H9 (cell line): ENCODE results near the gene FBXO31. TPM values are rescaled to one million over a fixed set of nuclear protein-coding genes. Genes with fewer than 3 reads are reported as not detected.

ENCODE experiments used
- DNase-seq: peaks from one replicate; pipeline ENCODE4 v3.0.0-alpha.2; 2017
- H2AFZ ChIP-seq: one replicate; pipeline ENCODE4 v1.6.1; 2013; ENCODE audit warnings: mild to moderate bottlenecking, low read length, control low read depth, moderate library complexity
- H2AK5ac ChIP-seq: 2 replicates; pipeline ENCODE4 v1.6.1; 2013; ENCODE audit warnings: low read length, control low read depth, mixed read lengths; ENCODE audit not compliant: insufficient read length
- H2BK120ac ChIP-seq: one replicate; pipeline ENCODE4 v1.6.1; 2013; ENCODE audit warnings: low read depth, mild to moderate bottlenecking, low read length, control low read depth, inconsistent platforms; ENCODE audit not compliant: poor library complexity, severe bottlenecking
- H2BK12ac ChIP-seq: 2 replicates; pipeline ENCODE4 v1.6.1; 2013; ENCODE audit warnings: low read length, control low read depth, mixed read lengths, low read depth; ENCODE audit not compliant: insufficient read length
- H2BK15ac ChIP-seq: 2 replicates; pipeline ENCODE4 v1.6.1; 2013; ENCODE audit warnings: low read depth, low read length, control low read depth
- H2BK20ac ChIP-seq: one replicate; pipeline ENCODE4 v1.6.1; 2013; ENCODE audit warnings: low read depth, mild to moderate bottlenecking, low read length, control low read depth, inconsistent platforms; ENCODE audit not compliant: poor library complexity, severe bottlenecking
- H2BK5ac ChIP-seq: 2 replicates; pipeline ENCODE4 v1.6.1; 2013; ENCODE audit warnings: low read length, control low read depth, mixed read lengths; ENCODE audit not compliant: insufficient read length
- H3K14ac ChIP-seq: 2 replicates; pipeline ENCODE4 v1.6.1; 2013; ENCODE audit warnings: low read length, control low read depth; ENCODE audit not compliant: insufficient read depth
- H3K18ac ChIP-seq: 2 replicates; pipeline ENCODE4 v1.6.1; 2013; ENCODE audit warnings: low read depth, mild to moderate bottlenecking, mixed read lengths, low read length, control low read depth; ENCODE audit not compliant: insufficient read length
- H3K23ac ChIP-seq: 2 replicates; pipeline ENCODE4 v1.6.1; 2013; ENCODE audit warnings: low read length, control low read depth, mixed read lengths, low read depth; ENCODE audit not compliant: insufficient read length
- H3K23me2 ChIP-seq: 2 replicates; pipeline ENCODE4 v1.6.1; 2013; ENCODE audit warnings: low read depth, mild to moderate bottlenecking, mixed read lengths, low read length, control low read depth; ENCODE audit not compliant: insufficient read length, poor library complexity, severe bottlenecking
- H3K27ac ChIP-seq: 2 replicates; pipeline ENCODE4 v1.5.1; 2013; ENCODE audit warnings: low read length, control low read depth, mixed read lengths, low read depth; ENCODE audit not compliant: insufficient read length
- H3K27me3 ChIP-seq: 2 replicates; pipeline ENCODE4 v1.6.1; 2013; ENCODE audit warnings: low read length, control low read depth, inconsistent platforms; ENCODE audit not compliant: insufficient read depth
- H3K4ac ChIP-seq: 2 replicates; pipeline ENCODE4 v1.6.1; 2013; ENCODE audit warnings: low read depth, mild to moderate bottlenecking, control low read depth, inconsistent platforms, low read length, moderate library complexity
- H3K4me1 ChIP-seq: 2 replicates; pipeline ENCODE4 v1.6.1; 2013; ENCODE audit warnings: low read length, control low read depth, inconsistent platforms; ENCODE audit not compliant: insufficient read depth
- H3K4me2 ChIP-seq: 2 replicates; pipeline ENCODE4 v1.6.1; 2013; ENCODE audit warnings: low read length, control low read depth, mixed read lengths; ENCODE audit not compliant: insufficient read length, insufficient read depth
- H3K56ac ChIP-seq: 2 replicates; pipeline ENCODE4 v1.6.1; 2013; ENCODE audit warnings: low read depth, mild to moderate bottlenecking, mixed read lengths, low read length, control low read depth; ENCODE audit not compliant: insufficient read length
- H3K79me1 ChIP-seq: 2 replicates; pipeline ENCODE4 v1.6.1; 2013; ENCODE audit warnings: low read depth, mild to moderate bottlenecking, moderate library complexity, low read length, control low read depth, inconsistent platforms; ENCODE audit not compliant: insufficient read depth, poor library complexity, severe bottlenecking
- H3K79me2 ChIP-seq: 2 replicates; pipeline ENCODE4 v1.6.1; 2013; ENCODE audit warnings: low read length, control low read depth, inconsistent platforms; ENCODE audit not compliant: insufficient read depth
- H3K9ac ChIP-seq: 2 replicates; pipeline ENCODE4 v1.6.1; 2013; ENCODE audit warnings: low read length, control low read depth, mixed read lengths; ENCODE audit not compliant: insufficient read length; ENCODE audit errors: extremely low read depth
- H3K9me3 ChIP-seq: one replicate; pipeline ENCODE4 v1.6.1; 2013; ENCODE audit warnings: low read depth, low read length, inconsistent platforms; ENCODE audit not compliant: control insufficient read depth
- H3T11ph ChIP-seq: one replicate; pipeline ENCODE4 v1.6.1; 2013; ENCODE audit warnings: mild to moderate bottlenecking, low read length, control low read depth, inconsistent platforms
- H4K20me1 ChIP-seq: one replicate; pipeline ENCODE4 v1.6.1; 2013; ENCODE audit not compliant: control insufficient read depth, insufficient read length, insufficient read depth
- H4K5ac ChIP-seq: 2 replicates; pipeline ENCODE4 v1.6.1; 2013; ENCODE audit warnings: low read depth, mild to moderate bottlenecking, mixed read lengths, low read length, control low read depth; ENCODE audit not compliant: insufficient read length
- H4K8ac ChIP-seq: replicated peaks from 2 replicates; pipeline ENCODE4 v1.6.1; 2013; ENCODE audit warnings: low read length, control low read depth, mixed read lengths, low read depth; ENCODE audit not compliant: insufficient read length
- H4K91ac ChIP-seq: 2 replicates; pipeline ENCODE4 v1.6.1; 2013; ENCODE audit warnings: low read depth, mild to moderate bottlenecking, moderate library complexity, mixed read lengths, low read length, control low read depth; ENCODE audit not compliant: insufficient read length
- H3K27ac Mint-ChIP-seq, 3 experiments: 2 replicates in 2 of 3; 3 replicates in 1 of 3; pipeline ENCODE4 v1.8.0; 2020 to 2021; ENCODE audit warnings: mixed read lengths in 3 of 3, mild to moderate bottlenecking in 1 of 3, moderate library complexity in 1 of 3
- H3K27me3 Mint-ChIP-seq: 2 replicates; pipeline ENCODE4 v1.8.0; 2021; ENCODE audit warnings: low read depth, mild to moderate bottlenecking, moderate library complexity, mixed read lengths
- H3K36me3 Mint-ChIP-seq, 3 experiments: 2 replicates in 2 of 3; 3 replicates in 1 of 3; pipeline ENCODE4 v1.8.0; 2020 to 2021; ENCODE audit warnings: low read depth in 3 of 3, mixed read lengths in 3 of 3; ENCODE audit not compliant: insufficient read depth in 1 of 3
- H3K4me1 Mint-ChIP-seq, 2 experiments: 2 replicates each; pipeline ENCODE4 v1.8.0; 2020; ENCODE audit warnings: mixed read lengths in 2 of 2
- H3K4me3 Mint-ChIP-seq, 2 experiments: 2 replicates in 1 of 2; 3 replicates in 1 of 2; pipeline ENCODE4 v1.8.0; 2020 to 2021; ENCODE audit warnings: mild to moderate bottlenecking in 2 of 2, mixed read lengths in 2 of 2, moderate library complexity in 1 of 2
- H3K9me3 Mint-ChIP-seq, 2 experiments: 2 replicates in 1 of 2; 3 replicates in 1 of 2; pipeline ENCODE4 v1.8.0; 2020; ENCODE audit warnings: mild to moderate bottlenecking in 2 of 2, mixed read lengths in 2 of 2, moderate library complexity in 1 of 2
- WGBS: extraction: QIAGEN DNeasy Blood & Tissue Kit; methylation state at CpG from one replicate; pipeline ENCODE4 v1.1.7; 2013; ENCODE audit warnings: missing lambda C conversion rate, low lambda C conversion rate, mixed read lengths; ENCODE audit not compliant: insufficient read length; ENCODE audit errors: extremely low coverage; 5-methylcytosine and 5-hydroxymethylcytosine counted together
- total RNA-seq: library from RNA; stranded (reverse); gene quantifications from 2 replicates; pipeline ENCODE4 v1.2.1, GENCODE V29; 2021
- TF ChIP-seq, protein P1 (sequence below): fragments of 200-600 bp; sonication (generic); conservative IDR thresholded peaks from 3 replicates; pipeline ENCODE4 v1.8.0; 2021; ENCODE audit warnings: antibody characterized with exemption, mild to moderate bottlenecking

FBXO31 gene
- total RNA-seq, 1 experiment from 2014 or later: 24.2 TPM

- H3K9ac ChIP-seq: no peak overlapping the region
- no peak overlapping the region for H3K23ac ChIP-seq
- H3K79me2 ChIP-seq: no peaks in the 10 kb centered on the region; the same call in 1 of the 2 replicates
- H3K4me2 ChIP-seq: no peak overlapping the region
- H4K8ac ChIP-seq: no peak overlapping the region
- no peak overlapping the region for H2AK5ac ChIP-seq
- H3K23me2 ChIP-seq: no peaks in the 10 kb centered on the region
- peaks cover 10% of the 10 kb centered on the region for H3K79me1 ChIP-seq
- no peaks in the 10 kb centered on the region for H4K20me1 ChIP-seq
- peaks cover 23 to 28% of the 10 kb centered on the region in 2 experiments for H3K4me1 Mint-ChIP-seq
- H2BK20ac ChIP-seq: no peak overlapping the region
- H2BK5ac ChIP-seq: no peak overlapping the region
- no peak overlapping the region for H3T11ph ChIP-seq
- no peak overlapping the region for H3K14ac ChIP-seq
- no peak overlapping the region for H3K27ac ChIP-seq
- H2AFZ ChIP-seq: no peak overlapping the region
- TF ChIP-seq, protein P1, sequence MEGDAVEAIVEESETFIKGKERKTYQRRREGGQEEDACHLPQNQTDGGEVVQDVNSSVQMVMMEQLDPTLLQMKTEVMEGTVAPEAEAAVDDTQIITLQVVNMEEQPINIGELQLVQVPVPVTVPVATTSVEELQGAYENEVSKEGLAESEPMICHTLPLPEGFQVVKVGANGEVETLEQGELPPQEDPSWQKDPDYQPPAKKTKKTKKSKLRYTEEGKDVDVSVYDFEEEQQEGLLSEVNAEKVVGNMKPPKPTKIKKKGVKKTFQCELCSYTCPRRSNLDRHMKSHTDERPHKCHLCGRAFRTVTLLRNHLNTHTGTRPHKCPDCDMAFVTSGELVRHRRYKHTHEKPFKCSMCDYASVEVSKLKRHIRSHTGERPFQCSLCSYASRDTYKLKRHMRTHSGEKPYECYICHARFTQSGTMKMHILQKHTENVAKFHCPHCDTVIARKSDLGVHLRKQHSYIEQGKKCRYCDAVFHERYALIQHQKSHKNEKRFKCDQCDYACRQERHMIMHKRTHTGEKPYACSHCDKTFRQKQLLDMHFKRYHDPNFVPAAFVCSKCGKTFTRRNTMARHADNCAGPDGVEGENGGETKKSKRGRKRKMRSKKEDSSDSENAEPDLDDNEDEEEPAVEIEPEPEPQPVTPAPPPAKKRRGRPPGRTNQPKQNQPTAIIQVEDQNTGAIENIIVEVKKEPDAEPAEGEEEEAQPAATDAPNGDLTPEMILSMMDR: no peak
- no peaks in the 10 kb centered on the region for H3K4me1 ChIP-seq
- H2BK120ac ChIP-seq: no peak overlapping the region
- no peak overlapping the region for H4K5ac ChIP-seq
- H3K27me3 ChIP-seq: no peaks in the 10 kb centered on the region
- no peak overlapping the region for H3K56ac ChIP-seq
- H2BK12ac ChIP-seq: no peak overlapping the region
- no peak overlapping the region for H3K4me3 Mint-ChIP-seq
- peaks cover 0 to 8% (median 0%) of the 10 kb centered on the region in 3 experiments; a peak in 4 of 7 replicates for H3K36me3 Mint-ChIP-seq
- no peaks in the 10 kb centered on the region for H3K9me3 Mint-ChIP-seq
- no peak overlapping the region for H3K18ac ChIP-seq
- no peaks in the 10 kb centered on the region for H3K27me3 Mint-ChIP-seq
- WGBS: no CpG with 5 or more reads among the region's 1 CpG
- no peaks in the 10 kb centered on the region for H3K9me3 ChIP-seq
- no peak for DNase-seq
- H2BK15ac ChIP-seq: no peak overlapping the region
- H3K27ac Mint-ChIP-seq: no peak overlapping the region; a peak in 2 of 7 replicates
- H4K91ac ChIP-seq: no peak overlapping the region
- H3K4ac ChIP-seq: no peak overlapping the region
Measured at GRCh38 chr16:87366930-87367329, 16.6 kb downstream of the FBXO31 start.
